GM04504 (cell line): ENCODE data around the gene DCDC2C.

ENCODE experiments used
- DNase-seq: peaks from one replicate; pipeline ENCODE4 v3.0.0-alpha.2; 2012; ENCODE audit warnings: low read depth

DCDC2C gene

GRCh38 chr2:3838348-3838747, 135.0 kb downstream of the DCDC2C start:
- no peak for DNase-seq

- DNase-seq = no peak
These were observed 136.1 kb downstream of the DCDC2C start for GRCh38 chr2:3839476-3839875.

- DNase-seq = no peak
These were observed 137.3 kb downstream of the DCDC2C start for GRCh38 chr2:3840611-3841155.

- no peak for DNase-seq
These were observed 144.2 kb downstream of the DCDC2C start for GRCh38 chr2:3847397-3848052.

- no peak for DNase-seq
These were observed 145.4 kb downstream of the DCDC2C start for GRCh38 chr2:3848776-3849175.

GRCh38 chr2:3849213-3849612, 145.8 kb downstream of the DCDC2C start:
- DNase-seq = no peak

GRCh38 chr2:3857576-3857975, 154.2 kb downstream of the DCDC2C start:
- DNase-seq = no peak

GRCh38 chr2:3864943-3865865, 161.8 kb downstream of the DCDC2C start:
- no peak for DNase-seq

GRCh38 chr2:3867469-3867868, 164.1 kb downstream of the DCDC2C start:
- no peak for DNase-seq

- DNase-seq = no peak
These were observed 164.8 kb downstream of the DCDC2C start for GRCh38 chr2:3868012-3868805.

- DNase-seq = no peak
These were observed 166.8 kb downstream of the DCDC2C start for GRCh38 chr2:3870222-3870621.

- no peak for DNase-seq
These were observed 167.6 kb downstream of the DCDC2C start for GRCh38 chr2:3871002-3871401.

GRCh38 chr2:3872451-3872850, 169.1 kb downstream of the DCDC2C start:
- no peak for DNase-seq

GRCh38 chr2:3873899-3874298, 170.5 kb downstream of the DCDC2C start:
- DNase-seq = no peak

GRCh38 chr2:3876221-3876620, 172.8 kb downstream of the DCDC2C start:
- DNase-seq = no peak

- no peak for DNase-seq
These were observed 173.3 kb downstream of the DCDC2C start for GRCh38 chr2:3876685-3877084.

GRCh38 chr2:3885629-3886628, 182.6 kb downstream of the DCDC2C start:
- no peak for DNase-seq

GRCh38 chr2:3895021-3895420, 191.6 kb downstream of the DCDC2C start:
- DNase-seq = no peak
